ENCODE data around the gene IRAK2.

The IRAK2 gene

GRCh38 chr3:10277115-10277625, 112.5 kb downstream of the IRAK2 start:
- H3K4me3 ChIP-seq (ENCODE audit: low read depth, low read length): no peak overlapping the region
- TF ChIP-seq CTCF (IDR thresholded peaks at IDR 0.05; ENCODE audit: insufficient read depth, low read depth, low read length, missing control alignments): no peak
- DNase-seq (ENCODE audit: low read depth): no peak

GRCh38 chr3:10278501-10278900, 113.8 kb downstream of the IRAK2 start:
- no peak overlapping the region for H3K4me3 ChIP-seq (ENCODE audit: low read depth, low read length)
- TF ChIP-seq CTCF (IDR thresholded peaks at IDR 0.05; ENCODE audit: insufficient read depth, low read depth, low read length, missing control alignments): no peak
- DNase-seq (ENCODE audit: low read depth): no peak

- H3K4me3 ChIP-seq (ENCODE audit: low read depth, low read length): no peak overlapping the region
- no peak for DNase-seq (ENCODE audit: low read depth)
- no peak for TF ChIP-seq CTCF (IDR thresholded peaks at IDR 0.05; ENCODE audit: insufficient read depth, low read depth, low read length, missing control alignments)
Measured at GRCh38 chr3:10279384-10280176, 114.9 kb downstream of the IRAK2 start.

- no peak overlapping the region for H3K4me3 ChIP-seq (ENCODE audit: low read depth, low read length)
- no peak for TF ChIP-seq CTCF (IDR thresholded peaks at IDR 0.05; ENCODE audit: insufficient read depth, low read depth, low read length, missing control alignments)
- DNase-seq (ENCODE audit: low read depth): no peak
Measured at GRCh38 chr3:10280177-10280529, 115.4 kb downstream of the IRAK2 start.

- no peak for DNase-seq (ENCODE audit: low read depth)
- TF ChIP-seq CTCF (IDR thresholded peaks at IDR 0.05; ENCODE audit: insufficient read depth, low read depth, low read length, missing control alignments): no peak
- no peak overlapping the region for H3K4me3 ChIP-seq (ENCODE audit: low read depth, low read length)
Measured at GRCh38 chr3:10280571-10280970, 115.9 kb downstream of the IRAK2 start.

- no peak for TF ChIP-seq CTCF (IDR thresholded peaks at IDR 0.05; ENCODE audit: insufficient read depth, low read depth, low read length, missing control alignments)
- H3K4me3 ChIP-seq (ENCODE audit: low read depth, low read length): no peak overlapping the region
- DNase-seq (ENCODE audit: low read depth): no peak
Measured at GRCh38 chr3:10281951-10282350, 117.2 kb downstream of the IRAK2 start.

GRCh38 chr3:10283638-10284037, 118.9 kb downstream of the IRAK2 start:
- no peak for TF ChIP-seq CTCF (IDR thresholded peaks at IDR 0.05; ENCODE audit: insufficient read depth, low read depth, low read length, missing control alignments)
- DNase-seq (ENCODE audit: low read depth): no peak
- no peak overlapping the region for H3K4me3 ChIP-seq (ENCODE audit: low read depth, low read length)
